ENCODE measurements around the gene LCP2. TPM values are rescaled to one million over a fixed set of nuclear protein-coding genes. Genes with fewer than 3 reads are reported as not detected.

LCP2 gene
- total RNA-seq, 1 experiment from 2014 or later: 0.61 TPM

DNA sequence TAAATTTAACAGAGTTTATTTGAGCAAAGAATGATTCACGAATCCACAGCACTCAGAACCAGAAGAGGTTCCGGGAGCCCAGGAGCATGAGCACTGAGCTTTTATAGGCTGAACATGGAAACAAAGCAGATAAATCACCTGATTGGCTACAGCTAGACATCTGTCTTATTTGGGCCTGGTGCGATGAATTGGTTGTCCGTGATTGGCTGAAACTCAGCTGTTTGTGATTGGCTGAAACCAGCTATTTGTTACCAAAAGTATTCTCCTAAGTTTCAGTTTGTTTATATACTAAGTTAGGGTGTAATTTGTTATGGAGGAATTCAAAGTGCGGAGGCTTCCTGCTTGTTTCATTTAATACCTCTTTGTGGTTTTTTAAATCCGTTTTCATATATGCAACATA, 15.8 kb upstream of the LCP2 start (continued):
- TF ChIP-seq ATF3 (IDR thresholded peaks at IDR 0.05) (no peak), JUND (IDR thresholded peaks at IDR 0.05) (no peak)

DNA sequence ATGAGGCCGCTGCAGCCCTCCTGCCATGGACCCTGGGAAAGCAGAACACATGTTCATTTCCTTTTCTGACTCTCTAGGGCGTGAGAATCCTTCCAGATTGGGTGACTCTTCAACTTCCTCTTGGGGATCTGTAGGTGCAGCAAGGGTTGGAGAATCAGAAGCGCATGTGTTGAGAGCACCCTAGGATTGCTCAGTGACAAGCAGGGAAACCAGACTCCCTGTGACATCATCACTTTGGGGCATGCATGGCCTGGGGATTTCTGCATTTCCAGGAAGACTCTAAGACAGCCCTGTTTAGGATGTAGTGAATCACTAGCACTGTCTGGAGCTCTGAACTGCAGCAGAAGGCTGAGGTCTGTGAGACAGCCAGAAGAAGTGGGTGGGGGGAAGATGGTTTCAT, 15.1 kb upstream of the LCP2 start:
- Histone ChIP-seq H3K27ac (ENCODE audit: low read depth, low read length) (no peak overlapping the region), H3K9me2 (ENCODE audit: insufficient read depth) (no peaks in the 10 kb centered on the region), H3K79me2 (ENCODE audit: insufficient read depth, low read length) (no peaks in the 10 kb centered on the region), H3K4me1 (ENCODE audit: control insufficient read depth in 1 of 2, insufficient read depth in 2 of 2, low read length in 2 of 2) (no peaks in the 10 kb centered on the region), H3K4me3 (replicated peaks in 1 of 2; ENCODE audit: low read depth in 1 of 2, low read length in 2 of 2) (no peak overlapping the region), H3K4me2 (ENCODE audit: low read length) (no peak overlapping the region), H2AFZ (ENCODE audit: low read depth, low read length, poor library complexity, severe bottlenecking) (no peak overlapping the region), H3K27me3 (ENCODE audit: insufficient read depth, low read length) (peaks cover 55% of the 10 kb centered on the region), H3K36me3 (ENCODE audit: control insufficient read depth in 1 of 2, insufficient read depth in 2 of 2, low read length in 2 of 2) (no peaks in the 10 kb centered on the region), H3K9me3 (ENCODE audit: control insufficient read depth in 1 of 2, insufficient read depth in 1 of 2, low read depth in 1 of 2, low read length in 2 of 2) (no peaks in the 10 kb centered on the region), H4K20me1 (ENCODE audit: insufficient read depth) (no peaks in the 10 kb centered on the region), H3K9ac (ENCODE audit: low read length) (no peak overlapping the region)
- BruUV-seq (replicated peaks): no TSS peak
- RAD21 ChIA-PET (ENCODE audit: low non-redundant PET in 1 of 2, low total read pairs in 2 of 2, uncharacterized antibody in 2 of 2, unreplicated experiment in 2 of 2): no interaction called here
- TF ChIP-seq JUND (IDR thresholded peaks at IDR 0.05): no peak
- DNase-seq (ENCODE audit: low read depth, low spot score) (no peak), ATAC-seq (no peak)
- POLR2A ChIA-PET: no interaction called here
- CTCF ChIA-PET: no interaction called here
- intact Hi-C loops (cut with micrococcal nuclease): no loop called here

- ChIA-PET POLR2A (no interaction called here), CTCF (no interaction called here), RAD21 (ENCODE audit: low non-redundant PET in 1 of 2, low total read pairs in 2 of 2, uncharacterized antibody in 2 of 2, unreplicated experiment in 2 of 2) (no interaction called here)
- DNase-seq (ENCODE audit: low read depth, low spot score) (no peak), ATAC-seq (no peak)
- Histone ChIP-seq H3K27me3 (ENCODE audit: insufficient read depth, low read length) (peaks cover 50% of the 10 kb centered on the region), H3K9me3 (ENCODE audit: control insufficient read depth in 1 of 2, insufficient read depth in 1 of 2, low read depth in 1 of 2, low read length in 2 of 2) (no peaks in the 10 kb centered on the region), H3K36me3 (ENCODE audit: control insufficient read depth in 1 of 2, insufficient read depth in 2 of 2, low read length in 2 of 2) (no peaks in the 10 kb centered on the region), H4K20me1 (ENCODE audit: insufficient read depth) (no peaks in the 10 kb centered on the region), H3K9ac (ENCODE audit: low read length) (no peak overlapping the region), H3K9me2 (ENCODE audit: insufficient read depth) (no peaks in the 10 kb centered on the region), H3K4me3 (replicated peaks in 1 of 2; ENCODE audit: low read depth in 1 of 2, low read length in 2 of 2) (no peak overlapping the region), H3K4me1 (ENCODE audit: control insufficient read depth in 1 of 2, insufficient read depth in 2 of 2, low read length in 2 of 2) (no peaks in the 10 kb centered on the region), H3K79me2 (ENCODE audit: insufficient read depth, low read length) (no peaks in the 10 kb centered on the region), H2AFZ (ENCODE audit: low read depth, low read length, poor library complexity, severe bottlenecking) (no peak overlapping the region), H3K4me2 (ENCODE audit: low read length) (no peak overlapping the region), H3K27ac (ENCODE audit: low read depth, low read length) (no peak overlapping the region)
- no TSS peak for BruUV-seq (replicated peaks)
- intact Hi-C loops (cut with micrococcal nuclease): no loop called here
- no peak for TF ChIP-seq SIN3A (IDR thresholded peaks at IDR 0.05; ENCODE audit: low read depth)
- no peak for TF ChIP-seq CTCF (IDR thresholded peaks at IDR 0.05 in 2 of 3, conservative IDR thresholded peaks at IDR 0.05 in 1 of 3; ENCODE audit: borderline replicate concordance in 1 of 3, insufficient read depth in 1 of 3, low read depth in 2 of 3, low read length in 2 of 3)
- TF ChIP-seq, protein P1, sequence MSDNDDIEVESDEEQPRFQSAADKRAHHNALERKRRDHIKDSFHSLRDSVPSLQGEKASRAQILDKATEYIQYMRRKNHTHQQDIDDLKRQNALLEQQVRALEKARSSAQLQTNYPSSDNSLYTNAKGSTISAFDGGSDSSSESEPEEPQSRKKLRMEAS (IDR thresholded peaks at IDR 0.05): no peak
- TF ChIP-seq SRF (IDR thresholded peaks at IDR 0.05; ENCODE audit: low read depth): no peak
- TF ChIP-seq CEBPB (IDR thresholded peaks at IDR 0.05; ENCODE audit: low read depth): no peak
- no peak for TF ChIP-seq ZNF274 (IDR thresholded peaks at IDR 0.05; ENCODE audit: low read depth, low read length)
- no peak for TF ChIP-seq JUND (IDR thresholded peaks at IDR 0.05)
- no peak for TF ChIP-seq ELF1 (IDR thresholded peaks at IDR 0.05; ENCODE audit: borderline replicate concordance, low read depth)
- no peak for TF ChIP-seq FOSL1 (IDR thresholded peaks at IDR 0.05; ENCODE audit: low read depth)
- TF ChIP-seq ATF3 (IDR thresholded peaks at IDR 0.05): no peak
- TF ChIP-seq, protein P2, sequence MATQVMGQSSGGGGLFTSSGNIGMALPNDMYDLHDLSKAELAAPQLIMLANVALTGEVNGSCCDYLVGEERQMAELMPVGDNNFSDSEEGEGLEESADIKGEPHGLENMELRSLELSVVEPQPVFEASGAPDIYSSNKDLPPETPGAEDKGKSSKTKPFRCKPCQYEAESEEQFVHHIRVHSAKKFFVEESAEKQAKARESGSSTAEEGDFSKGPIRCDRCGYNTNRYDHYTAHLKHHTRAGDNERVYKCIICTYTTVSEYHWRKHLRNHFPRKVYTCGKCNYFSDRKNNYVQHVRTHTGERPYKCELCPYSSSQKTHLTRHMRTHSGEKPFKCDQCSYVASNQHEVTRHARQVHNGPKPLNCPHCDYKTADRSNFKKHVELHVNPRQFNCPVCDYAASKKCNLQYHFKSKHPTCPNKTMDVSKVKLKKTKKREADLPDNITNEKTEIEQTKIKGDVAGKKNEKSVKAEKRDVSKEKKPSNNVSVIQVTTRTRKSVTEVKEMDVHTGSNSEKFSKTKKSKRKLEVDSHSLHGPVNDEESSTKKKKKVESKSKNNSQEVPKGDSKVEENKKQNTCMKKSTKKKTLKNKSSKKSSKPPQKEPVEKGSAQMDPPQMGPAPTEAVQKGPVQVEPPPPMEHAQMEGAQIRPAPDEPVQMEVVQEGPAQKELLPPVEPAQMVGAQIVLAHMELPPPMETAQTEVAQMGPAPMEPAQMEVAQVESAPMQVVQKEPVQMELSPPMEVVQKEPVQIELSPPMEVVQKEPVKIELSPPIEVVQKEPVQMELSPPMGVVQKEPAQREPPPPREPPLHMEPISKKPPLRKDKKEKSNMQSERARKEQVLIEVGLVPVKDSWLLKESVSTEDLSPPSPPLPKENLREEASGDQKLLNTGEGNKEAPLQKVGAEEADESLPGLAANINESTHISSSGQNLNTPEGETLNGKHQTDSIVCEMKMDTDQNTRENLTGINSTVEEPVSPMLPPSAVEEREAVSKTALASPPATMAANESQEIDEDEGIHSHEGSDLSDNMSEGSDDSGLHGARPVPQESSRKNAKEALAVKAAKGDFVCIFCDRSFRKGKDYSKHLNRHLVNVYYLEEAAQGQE (IDR thresholded peaks at IDR 0.05; ENCODE audit: low read depth): no peak
- no peak for TF ChIP-seq SP1 (IDR thresholded peaks at IDR 0.05; ENCODE audit: low read depth)
- no peak for TF ChIP-seq RAD21 (IDR thresholded peaks at IDR 0.05; ENCODE audit: low read depth)
- TF ChIP-seq EZH2 (IDR thresholded peaks at IDR 0.05): no peak
- TF ChIP-seq TCF7L2 (IDR thresholded peaks at IDR 0.05; ENCODE audit: borderline replicate concordance, extremely low read depth, insufficient read depth, insufficient read length): no peak
These were observed 14.7 kb upstream of the LCP2 start for GRCh38 chr5:170312301-170312595.
